Prostate gland (tissue), 2 donors: ENCODE measurements around the gene PEF1.

ENCODE experiments used
- POLR2A ChIP-seq: fragments of 450-650 bp; IDR thresholded peaks from one replicate; pipeline ENCODE4 v1.6.1; 2016; ENCODE audit warnings: antibody characterized with exemption, mild to moderate bottlenecking
- POLR2AphosphoS5 ChIP-seq: sonication (generic); formaldehyde crosslinking; IDR thresholded peaks from one replicate; pipeline ENCODE4 v1.6.1; 2017; ENCODE audit warnings: antibody characterized with exemption
- TF ChIP-seq, protein P1 (sequence below), 4 experiments: fragments of 200-600 bp in 2 of 4; fragments of 450-650 bp in 2 of 4; sonication (generic) in 2 of 4; IDR thresholded peaks; 1 replicate in 3 of 4; 2 replicates in 1 of 4; pipeline ENCODE4 v1.5.1; 2016 to 2019; ENCODE audit warnings: antibody characterized with exemption in 4 of 4, mild to moderate bottlenecking in 2 of 4, moderate library complexity in 2 of 4

DNA sequence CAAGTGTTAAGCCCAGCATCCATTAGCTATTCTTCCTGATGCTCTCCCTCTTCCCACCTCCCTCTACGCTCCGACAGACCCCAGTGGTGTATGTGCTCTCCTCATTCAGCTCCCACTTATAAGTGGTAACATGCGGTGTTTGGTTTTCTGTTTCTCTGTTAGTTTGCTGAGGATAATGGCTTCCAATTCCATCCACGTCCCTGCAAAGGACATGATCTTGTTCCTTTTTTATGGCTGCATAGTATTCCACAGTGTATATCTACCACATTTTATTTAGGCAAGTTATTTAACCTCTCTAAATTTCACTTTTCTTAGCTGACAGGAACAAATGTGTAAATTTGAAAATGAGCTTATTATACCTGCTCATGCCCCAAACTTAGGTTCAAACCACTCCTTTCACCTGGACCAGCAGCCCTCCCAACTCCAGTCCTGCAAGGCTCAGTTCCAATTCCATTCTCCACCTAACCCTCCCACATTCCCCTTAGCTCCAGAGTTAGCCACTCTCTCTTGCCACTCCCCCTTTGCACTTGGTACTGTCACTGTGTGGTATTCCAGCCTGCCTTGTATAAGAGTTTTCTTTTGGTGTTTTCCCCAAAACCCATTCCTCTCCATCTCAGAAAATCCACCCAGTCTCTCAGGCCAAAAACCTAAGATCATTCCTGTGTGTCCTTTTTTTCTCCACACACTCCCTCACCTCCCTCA lies 1.7 kb upstream of the PEF1 start:
- TF ChIP-seq, protein P1, sequence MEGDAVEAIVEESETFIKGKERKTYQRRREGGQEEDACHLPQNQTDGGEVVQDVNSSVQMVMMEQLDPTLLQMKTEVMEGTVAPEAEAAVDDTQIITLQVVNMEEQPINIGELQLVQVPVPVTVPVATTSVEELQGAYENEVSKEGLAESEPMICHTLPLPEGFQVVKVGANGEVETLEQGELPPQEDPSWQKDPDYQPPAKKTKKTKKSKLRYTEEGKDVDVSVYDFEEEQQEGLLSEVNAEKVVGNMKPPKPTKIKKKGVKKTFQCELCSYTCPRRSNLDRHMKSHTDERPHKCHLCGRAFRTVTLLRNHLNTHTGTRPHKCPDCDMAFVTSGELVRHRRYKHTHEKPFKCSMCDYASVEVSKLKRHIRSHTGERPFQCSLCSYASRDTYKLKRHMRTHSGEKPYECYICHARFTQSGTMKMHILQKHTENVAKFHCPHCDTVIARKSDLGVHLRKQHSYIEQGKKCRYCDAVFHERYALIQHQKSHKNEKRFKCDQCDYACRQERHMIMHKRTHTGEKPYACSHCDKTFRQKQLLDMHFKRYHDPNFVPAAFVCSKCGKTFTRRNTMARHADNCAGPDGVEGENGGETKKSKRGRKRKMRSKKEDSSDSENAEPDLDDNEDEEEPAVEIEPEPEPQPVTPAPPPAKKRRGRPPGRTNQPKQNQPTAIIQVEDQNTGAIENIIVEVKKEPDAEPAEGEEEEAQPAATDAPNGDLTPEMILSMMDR (IDR thresholded peaks at IDR 0.05): no peak
- TF ChIP-seq POLR2AphosphoS5: no peak
- TF ChIP-seq POLR2A: no peak
